Subcutaneous abdominal adipose tissue (tissue), 5 donors: ENCODE measurements around the gene NIN.
"Not testable (repeated sequence)": the region's sequence is repeated elsewhere in the genome, so short reads cannot be mapped to it uniquely, and the experiment has no call there.

Experiments
- H3K27ac ChIP-seq: one replicate; pipeline ENCODE4 v1.7.0; 2013; ENCODE audit warnings: low read depth, mild to moderate bottlenecking, inconsistent platforms, low read length, moderate library complexity
- H3K27me3 ChIP-seq, 5 donors: one replicate each; pipeline ENCODE4 v1.7.0; 2013; ENCODE audit warnings: low read length in 5 of 5, inconsistent platforms in 1 of 5; ENCODE audit not compliant: control insufficient read depth in 5 of 5, insufficient read depth in 4 of 5
- H3K36me3 ChIP-seq, 5 donors: one replicate each; pipeline ENCODE4 v1.7.0; 2013; ENCODE audit warnings: low read length in 5 of 5; ENCODE audit not compliant: control insufficient read depth in 5 of 5, insufficient read depth in 5 of 5
- H3K4me1 ChIP-seq, 5 donors: one replicate each; pipeline ENCODE4 v1.7.0; 2013; ENCODE audit warnings: low read length in 5 of 5, mild to moderate bottlenecking in 3 of 5, moderate library complexity in 1 of 5; ENCODE audit not compliant: control insufficient read depth in 5 of 5, insufficient read depth in 5 of 5
- H3K4me3 ChIP-seq, 5 donors: one replicate each; pipeline ENCODE4 v1.7.0; 2013; ENCODE audit warnings: low read length in 5 of 5, low read depth in 1 of 5
- H3K9ac ChIP-seq, 5 donors: one replicate each; pipeline ENCODE4 v1.7.0; 2013; ENCODE audit warnings: low read length in 5 of 5, mild to moderate bottlenecking in 4 of 5, moderate library complexity in 3 of 5
- H3K9me3 ChIP-seq, 5 donors: one replicate each; pipeline ENCODE4 v1.7.0; 2013; ENCODE audit warnings: low read length in 5 of 5; ENCODE audit not compliant: control insufficient read depth in 5 of 5
- donor health status: healthy.
- donor health status: healthy.
- donor health status: healthy.
- donor health status: healthy.
- donor health status: healthy.

The NIN gene

GRCh38 chr14:50820786-50821509, 10.0 kb downstream of the NIN start:
- Histone ChIP-seq H3K36me3 (no peaks in the 10 kb centered on the region), H3K27ac (no peak overlapping the region), H3K4me3 (no peak overlapping the region), H3K27me3 (no peaks in the 10 kb centered on the region), H3K9me3 (no peaks in the 10 kb centered on the region), H3K9ac (no peak overlapping the region), H3K4me1 (peaks cover 2 to 31% (median 26%) of the 10 kb centered on the region in 5 donors)

- H3K4me1 ChIP-seq = peaks cover 2 to 29% (median 26%) of the 10 kb centered on the region in 5 donors
- not testable (repeated sequence) for H3K27ac ChIP-seq, H3K9ac ChIP-seq, H3K9me3 ChIP-seq, H3K4me3 ChIP-seq, H3K27me3 ChIP-seq, H3K36me3 ChIP-seq
Observed at GRCh38 chr14:50819303-50819702, 11.7 kb downstream of the NIN start.

- no peaks in the 10 kb centered on the region for H3K27me3 ChIP-seq
- H3K4me3 ChIP-seq = no peak overlapping the region
- H3K36me3 ChIP-seq = no peaks in the 10 kb centered on the region
- H3K9ac ChIP-seq = no peak overlapping the region
- peaks cover 0 to 11% (median 6%) of the 10 kb centered on the region in 5 donors for H3K4me1 ChIP-seq
- H3K27ac ChIP-seq = no peak overlapping the region
- H3K9me3 ChIP-seq = no peaks in the 10 kb centered on the region
Observed at GRCh38 chr14:50816395-50817047, 14.4 kb downstream of the NIN start.

GRCh38 chr14:50815526-50815925, 15.4 kb downstream of the NIN start:
- H3K27me3 ChIP-seq, H3K4me3 ChIP-seq, H3K27ac ChIP-seq, H3K9me3 ChIP-seq, H3K9ac ChIP-seq, H3K36me3 ChIP-seq: not testable (repeated sequence)
- H3K4me1 ChIP-seq = peaks cover 0 to 11% (median 6%) of the 10 kb centered on the region in 5 donors

GRCh38 chr14:50815058-50815457, 15.9 kb downstream of the NIN start:
- not testable (repeated sequence) for H3K36me3 ChIP-seq, H3K27ac ChIP-seq, H3K9ac ChIP-seq, H3K27me3 ChIP-seq, H3K4me3 ChIP-seq, H3K9me3 ChIP-seq
- H3K4me1 ChIP-seq = peaks cover 0 to 11% (median 6%) of the 10 kb centered on the region in 5 donors

GRCh38 chr14:50814161-50814560, 16.8 kb downstream of the NIN start:
- Histone ChIP-seq H3K27me3 (no peaks in the 10 kb centered on the region), H3K4me1 (peaks cover 0 to 11% (median 6%) of the 10 kb centered on the region in 5 donors), H3K9me3 (no peaks in the 10 kb centered on the region), H3K36me3 (no peaks in the 10 kb centered on the region), H3K9ac (no peak overlapping the region), H3K4me3 (no peak overlapping the region), H3K27ac (no peak overlapping the region)

- no peak overlapping the region for H3K27ac ChIP-seq
- peaks cover 0 to 11% (median 6%) of the 10 kb centered on the region in 5 donors for H3K4me1 ChIP-seq
- no peaks in the 10 kb centered on the region for H3K9me3 ChIP-seq
- no peak overlapping the region for H3K9ac ChIP-seq
- no peak overlapping the region for H3K4me3 ChIP-seq
- H3K36me3 ChIP-seq = no peaks in the 10 kb centered on the region
- no peaks in the 10 kb centered on the region for H3K27me3 ChIP-seq
Observed at GRCh38 chr14:50813544-50813863, 17.5 kb downstream of the NIN start.

GRCh38 chr14:50812856-50813543, 18.0 kb downstream of the NIN start:
- Histone ChIP-seq H3K4me1 (peaks cover 0 to 11% (median 6%) of the 10 kb centered on the region in 5 donors), H3K4me3 (no peak overlapping the region), H3K9ac (no peak overlapping the region), H3K9me3 (no peaks in the 10 kb centered on the region), H3K27ac (no peak overlapping the region), H3K27me3 (no peaks in the 10 kb centered on the region), H3K36me3 (peaks cover 0 to 3% (median 0%) of the 10 kb centered on the region in 5 donors)

- no peaks in the 10 kb centered on the region for H3K9me3 ChIP-seq
- peaks cover 0 to 4% (median 0%) of the 10 kb centered on the region in 5 donors for H3K36me3 ChIP-seq
- peaks cover 0 to 11% (median 6%) of the 10 kb centered on the region in 5 donors for H3K4me1 ChIP-seq
- H3K27ac ChIP-seq = no peak overlapping the region
- H3K4me3 ChIP-seq = no peak overlapping the region
- H3K9ac ChIP-seq = no peak overlapping the region
- no peaks in the 10 kb centered on the region for H3K27me3 ChIP-seq
Observed at GRCh38 chr14:50812180-50812579, 18.8 kb downstream of the NIN start.

- H3K27ac ChIP-seq = no peak overlapping the region
- peaks cover 0 to 10% (median 7%) of the 10 kb centered on the region in 5 donors for H3K4me1 ChIP-seq
Observed at GRCh38 chr14:50808053-50808452, 22.9 kb downstream of the NIN start.

More at GRCh38 chr14:50808053-50808452, 22.9 kb downstream of the NIN start:
- no peak overlapping the region for H3K9ac ChIP-seq
- H3K4me3 ChIP-seq = no peak overlapping the region
- H3K9me3 ChIP-seq = no peaks in the 10 kb centered on the region
- no peaks in the 10 kb centered on the region for H3K27me3 ChIP-seq
- H3K36me3 ChIP-seq = peaks cover 0 to 5% (median 3%) of the 10 kb centered on the region in 5 donors
